HFF-Myc (cell line): Measurements from ENCODE around the gene FILIP1.

ENCODE experiments used
- DNase-seq: peaks from one replicate; pipeline ENCODE4 v3.0.0-alpha.2; 2011; ENCODE audit warnings: low read depth; ENCODE audit errors: extremely low read depth
- H3K4me3 ChIP-seq: replicated peaks from 2 replicates; pipeline ENCODE4 v1.5.1; 2011; ENCODE audit warnings: low read depth, mild to moderate bottlenecking, control low read depth, low read length
- CTCF ChIP-seq: IDR thresholded peaks from 2 replicates; pipeline ENCODE4 v1.5.1; 2012; ENCODE audit warnings: mild to moderate bottlenecking, low read depth, low read length, control low read depth; ENCODE audit errors: missing control alignments

FILIP1 gene

GRCh38 chr6:75282706-75283105, 210.9 kb downstream of the FILIP1 start:
- DNase-seq: no peak
- H3K4me3 ChIP-seq: peak overlapping the region; percentile 69
- no peak for TF ChIP-seq CTCF

DNA sequence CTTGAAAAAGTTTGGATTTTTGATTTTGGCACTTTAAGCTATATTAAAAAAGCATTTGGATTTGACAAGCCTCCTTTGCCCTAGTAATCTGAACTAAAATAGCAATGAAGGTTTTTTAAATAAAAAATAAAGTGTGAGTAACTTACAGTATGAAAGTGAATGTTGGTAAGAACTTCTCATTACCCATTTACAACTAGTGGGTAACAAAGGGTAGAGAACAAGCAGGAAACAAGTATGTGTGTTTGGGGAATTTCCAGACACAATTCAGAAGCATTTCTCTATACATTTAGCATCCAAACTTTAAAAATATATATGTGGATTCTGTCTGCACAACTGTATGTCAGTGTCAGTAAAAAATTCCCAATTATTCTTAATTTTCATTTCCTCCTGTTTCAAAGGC, 211.9 kb downstream of the FILIP1 start:
- DNase-seq: no peak
- TF ChIP-seq CTCF: no peak
- H3K4me3 ChIP-seq: peak overlapping the region; percentile 69

- H3K4me3 ChIP-seq: peak overlapping the region; percentile 69; the same call in 1 of the 2 replicates
- TF ChIP-seq CTCF: no peak
- DNase-seq: no peak
These were observed 213.3 kb downstream of the FILIP1 start for GRCh38 chr6:75280131-75280855.

DNA sequence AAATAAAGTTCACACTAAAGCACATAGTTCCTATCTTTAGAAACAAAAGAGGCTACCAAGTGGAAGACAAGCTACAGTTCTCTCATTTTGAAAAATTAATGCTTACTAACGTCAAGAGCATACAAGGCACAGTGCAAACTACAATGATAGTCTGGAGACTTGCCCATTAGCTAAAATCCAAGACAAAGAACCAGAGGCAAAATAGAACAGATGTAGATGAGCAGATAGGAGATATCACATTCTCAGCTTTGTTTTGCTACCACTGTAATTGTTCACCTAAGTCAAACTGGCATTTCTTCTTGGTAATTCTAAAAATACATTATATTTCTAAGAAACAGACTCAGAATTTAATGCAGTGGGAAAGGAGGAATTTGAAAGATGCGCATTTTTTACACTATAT, 214.2 kb downstream of the FILIP1 start:
- TF ChIP-seq CTCF: no peak
- no peak overlapping the region for H3K4me3 ChIP-seq
- no peak for DNase-seq

DNA sequence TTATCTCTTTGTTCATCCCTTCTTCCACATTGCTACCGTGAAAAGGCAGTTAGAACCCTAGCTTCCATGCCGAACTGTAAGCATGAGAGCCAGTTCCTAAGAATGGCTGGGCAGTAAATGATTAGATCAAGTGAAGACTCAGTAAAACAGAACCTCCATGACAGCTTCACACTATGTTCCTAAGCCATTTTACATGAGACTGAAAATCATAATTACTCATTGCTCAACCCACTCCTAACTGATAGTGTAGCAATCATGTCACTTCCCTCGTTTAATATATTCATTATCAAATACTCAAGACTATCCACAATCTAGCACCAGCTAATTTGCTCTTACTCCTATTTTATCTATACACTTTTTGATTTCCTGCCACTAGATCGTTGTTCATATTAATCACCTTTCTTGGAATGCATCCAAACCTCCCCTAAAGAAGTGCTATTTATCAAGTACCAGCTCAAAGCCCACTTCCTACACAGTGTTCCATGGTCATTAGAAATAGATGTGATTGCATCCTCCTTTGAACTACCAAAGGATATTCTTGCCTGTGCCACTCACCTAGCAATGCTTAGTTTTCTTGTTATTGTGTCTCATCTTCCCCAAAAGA, 215.0 kb downstream of the FILIP1 start:
- TF ChIP-seq CTCF: no peak
- no peak for DNase-seq
- no peak overlapping the region for H3K4me3 ChIP-seq

GRCh38 chr6:75275067-75275466, 218.5 kb downstream of the FILIP1 start:
- no peak overlapping the region for H3K4me3 ChIP-seq
- DNase-seq: peak; percentile 60
- TF ChIP-seq CTCF: no peak

DNA sequence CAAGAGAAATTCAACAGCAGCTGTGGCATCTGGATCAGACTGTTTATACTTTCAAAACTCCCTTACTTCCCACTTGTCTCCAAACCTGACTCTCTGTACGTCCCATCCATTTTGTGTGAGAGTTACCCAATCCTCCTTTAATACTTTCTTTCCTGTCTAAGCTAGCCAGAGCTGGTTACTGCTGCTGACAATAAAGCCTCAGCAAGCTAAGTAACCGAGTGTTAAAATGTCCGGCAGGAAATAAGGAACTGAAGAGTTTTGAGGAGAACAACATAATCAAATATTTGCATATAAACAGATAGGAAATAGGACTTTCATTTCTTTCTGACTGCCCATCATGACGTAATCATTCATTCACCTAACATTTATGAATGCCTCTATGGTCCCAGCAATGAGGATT, 220.6 kb downstream of the FILIP1 start:
- TF ChIP-seq CTCF: no peak
- H3K4me3 ChIP-seq: no peak overlapping the region
- DNase-seq: no peak
